ENCODE data around the gene HFM1. TPM values are rescaled to one million over a fixed set of nuclear protein-coding genes. Genes with fewer than 3 reads are reported as not detected.
"Not testable (repeated sequence)": the region's sequence is repeated elsewhere in the genome, so short reads cannot be mapped to it uniquely, and the experiment has no call there.

The HFM1 gene
- total RNA-seq, 1 donor, result 2.4 TPM

GRCh38 chr1:91381844-91382243 is 22.8 kb downstream of the HFM1 start:
- no peak for DNase-seq (ENCODE audit: low read depth in 2 of 3, low spot score in 2 of 3)

DNA sequence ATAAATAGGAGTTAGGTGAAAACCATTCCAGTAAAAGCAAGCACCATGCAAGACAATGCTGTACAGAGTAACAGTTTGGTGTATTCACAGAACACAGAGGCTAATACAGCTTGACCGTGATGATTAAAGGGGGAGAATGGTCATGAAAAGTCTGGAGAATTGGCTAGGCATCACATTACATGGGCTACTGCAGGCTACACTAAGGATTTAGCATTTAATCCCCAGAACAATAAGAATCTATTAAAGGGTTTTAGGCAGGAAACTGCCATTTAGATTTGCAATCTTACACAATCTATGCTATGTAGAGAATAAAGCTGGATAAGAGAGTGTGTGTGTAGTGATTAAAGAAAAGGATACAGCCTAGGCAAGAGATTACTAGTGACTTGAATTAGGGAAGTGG is 30.6 kb downstream of the HFM1 start:
- no peak for DNase-seq (ENCODE audit: low read depth in 2 of 3, low spot score in 2 of 3)

- DNase-seq (ENCODE audit: low read depth in 2 of 3, low spot score in 2 of 3), result not testable (repeated sequence)
Measured at GRCh38 chr1:91372230-91372629, 32.4 kb downstream of the HFM1 start.

DNA sequence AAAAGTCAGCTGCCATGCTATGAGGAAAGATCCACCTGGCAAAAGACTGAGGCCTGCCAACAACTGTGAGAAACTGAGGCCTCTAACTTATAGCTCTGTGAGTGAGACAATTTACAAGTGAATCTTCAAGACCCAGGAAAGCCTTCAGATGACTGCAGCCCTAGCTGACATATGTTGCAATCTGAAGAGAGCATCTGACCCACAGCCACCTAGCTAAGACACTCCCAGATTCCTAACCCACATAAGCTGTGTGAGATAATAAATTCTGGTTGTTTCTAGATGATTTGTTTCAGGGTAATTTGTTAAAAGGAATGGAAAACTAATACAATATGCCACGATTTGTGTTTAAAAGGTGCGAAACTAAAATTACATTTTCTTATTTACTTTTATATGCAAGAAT is 55.1 kb downstream of the HFM1 start:
- no peak for DNase-seq (ENCODE audit: low read depth in 2 of 3, low spot score in 2 of 3)

GRCh38 chr1:91346824-91347223 is 57.8 kb downstream of the HFM1 start:
- DNase-seq (ENCODE audit: low read depth in 2 of 3, low spot score in 2 of 3), result no peak

DNA sequence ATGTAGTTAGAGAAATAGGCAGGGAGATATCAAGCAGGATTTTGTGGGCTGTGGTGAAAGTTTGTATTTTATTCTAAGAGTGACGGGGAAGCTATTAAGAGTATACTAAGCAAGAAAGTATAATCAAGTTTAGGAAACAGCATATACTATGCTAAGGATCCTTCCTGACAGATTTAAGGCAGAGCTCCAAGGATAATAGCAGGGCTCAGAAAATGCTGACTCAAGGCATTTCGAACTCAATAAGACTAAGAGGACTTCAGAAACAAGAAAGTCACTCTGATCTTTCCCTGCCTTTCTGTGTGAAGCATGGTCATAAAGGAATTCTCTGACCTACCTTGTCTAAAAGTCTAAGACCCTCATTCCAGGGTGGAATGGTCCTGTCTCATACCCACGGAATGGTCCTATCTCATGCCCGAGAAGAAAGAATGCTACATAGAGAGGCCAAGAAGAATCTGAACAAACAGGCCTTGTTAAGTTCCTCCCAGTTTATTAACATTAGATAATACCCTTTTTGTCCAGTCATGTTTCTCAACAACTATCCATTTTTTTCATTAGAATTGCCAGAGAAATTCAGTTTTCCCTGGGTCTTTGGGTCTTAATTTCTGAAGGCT is 59.1 kb downstream of the HFM1 start:
- no peak for DNase-seq (ENCODE audit: low read depth in 2 of 3, low spot score in 2 of 3)

- DNase-seq (ENCODE audit: low read depth in 2 of 3, low spot score in 2 of 3), result no peak
Measured at GRCh38 chr1:91338501-91338900, 66.1 kb downstream of the HFM1 start.

GRCh38 chr1:91335603-91336002 is 69.0 kb downstream of the HFM1 start:
- DNase-seq (ENCODE audit: low read depth in 2 of 3, low spot score in 2 of 3), result no peak

- no peak for DNase-seq (ENCODE audit: low read depth in 2 of 3, low spot score in 2 of 3)
Measured at GRCh38 chr1:91334856-91335255, 69.8 kb downstream of the HFM1 start.

DNA sequence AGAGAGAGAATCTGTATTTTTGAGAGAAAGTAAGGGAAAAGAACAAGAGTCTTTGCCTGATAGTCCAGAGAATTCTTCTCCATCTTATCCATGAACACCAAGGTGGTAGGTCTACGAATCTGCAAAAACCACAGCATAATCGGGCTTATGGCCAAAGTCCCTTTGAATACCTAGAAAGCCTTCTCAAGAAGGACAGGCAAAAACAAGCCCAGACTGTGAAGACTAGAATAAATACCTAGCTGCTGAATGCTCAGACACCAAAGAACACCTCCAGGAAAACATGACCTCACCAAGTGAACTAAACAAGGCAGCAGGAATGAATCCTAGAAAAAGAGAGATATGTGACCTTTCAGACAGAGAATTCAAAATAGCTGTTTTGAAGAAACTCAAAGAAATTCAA is 79.2 kb downstream of the HFM1 start:
- no peak for DNase-seq (ENCODE audit: low read depth in 2 of 3, low spot score in 2 of 3)

DNA sequence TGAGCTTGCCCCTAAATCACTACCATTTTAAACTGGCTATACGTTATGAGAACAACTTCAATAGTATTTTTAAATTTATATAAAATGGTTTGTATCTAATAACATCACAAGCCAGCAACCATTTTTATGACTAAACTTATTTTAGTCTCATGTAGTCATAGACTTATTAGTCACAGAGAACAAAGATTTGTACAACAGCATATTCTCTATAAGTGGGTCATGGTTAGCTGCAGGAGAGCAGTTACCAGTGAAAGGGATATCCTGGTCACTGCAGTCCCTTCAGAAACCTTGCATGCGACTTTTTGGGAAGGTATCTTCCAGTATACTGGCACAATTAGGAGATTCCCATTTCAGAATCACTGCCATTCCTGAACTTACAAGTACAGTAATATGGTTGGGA is 90.0 kb downstream of the HFM1 start:
- no peak for DNase-seq (ENCODE audit: low read depth in 2 of 3, low spot score in 2 of 3)

DNA sequence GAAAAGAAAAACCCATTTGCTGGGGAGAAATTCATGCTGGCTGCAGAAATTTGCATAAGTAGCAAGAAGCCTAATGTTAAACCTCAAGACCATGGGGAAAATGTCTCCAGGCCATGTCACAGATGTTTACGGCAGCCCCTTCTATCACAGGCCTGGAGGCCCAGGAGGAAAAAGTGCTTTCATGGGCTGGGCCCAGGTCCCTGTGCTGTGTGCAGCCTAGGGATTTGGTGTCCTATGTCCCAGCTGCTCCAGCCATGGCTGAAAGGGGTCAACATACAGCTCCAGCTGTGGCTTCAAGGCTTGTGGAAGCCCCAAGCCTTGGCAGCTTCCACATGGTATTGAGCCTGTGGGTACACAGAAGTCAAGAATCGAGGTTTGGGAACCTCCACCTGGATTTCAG is 93.0 kb downstream of the HFM1 start:
- DNase-seq (ENCODE audit: low read depth in 2 of 3, low spot score in 2 of 3), result no peak

- no peak for DNase-seq (ENCODE audit: low read depth in 2 of 3, low spot score in 2 of 3)
Measured at GRCh38 chr1:91308544-91308943, 96.1 kb downstream of the HFM1 start.

- no peak for DNase-seq (ENCODE audit: low read depth in 2 of 3, low spot score in 2 of 3)
Measured at GRCh38 chr1:91307784-91308409, 96.7 kb downstream of the HFM1 start.

DNA sequence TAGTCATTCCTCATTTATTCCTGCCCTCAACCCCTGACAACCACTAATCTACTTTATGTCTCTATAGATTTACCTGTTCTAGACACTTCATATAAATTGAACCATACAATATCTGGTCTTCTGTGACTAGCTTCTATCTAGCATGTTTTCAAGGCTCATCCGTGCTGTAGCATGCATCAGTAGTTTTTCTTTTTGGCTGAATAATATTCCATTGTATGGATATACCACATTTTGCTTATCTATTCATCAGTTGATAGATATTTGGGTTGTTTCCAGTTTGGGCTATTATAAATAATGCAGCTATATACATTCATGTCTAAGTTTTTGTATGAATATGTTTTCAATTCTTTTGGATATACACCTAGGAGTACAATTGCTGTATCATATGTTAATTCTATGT is 101.5 kb downstream of the HFM1 start:
- DNase-seq (ENCODE audit: low read depth in 2 of 3, low spot score in 2 of 3), result no peak

GRCh38 chr1:91288843-91289553 is 115.6 kb downstream of the HFM1 start:
- not testable (repeated sequence) for DNase-seq (ENCODE audit: low read depth in 2 of 3, low spot score in 2 of 3)

GRCh38 chr1:91286962-91287317 is 117.7 kb downstream of the HFM1 start:
- DNase-seq (ENCODE audit: low read depth in 2 of 3, low spot score in 2 of 3), result not testable (repeated sequence)

- not testable (repeated sequence) for DNase-seq (ENCODE audit: low read depth in 2 of 3, low spot score in 2 of 3)
Measured at GRCh38 chr1:91286259-91286961, 118.2 kb downstream of the HFM1 start.

DNA sequence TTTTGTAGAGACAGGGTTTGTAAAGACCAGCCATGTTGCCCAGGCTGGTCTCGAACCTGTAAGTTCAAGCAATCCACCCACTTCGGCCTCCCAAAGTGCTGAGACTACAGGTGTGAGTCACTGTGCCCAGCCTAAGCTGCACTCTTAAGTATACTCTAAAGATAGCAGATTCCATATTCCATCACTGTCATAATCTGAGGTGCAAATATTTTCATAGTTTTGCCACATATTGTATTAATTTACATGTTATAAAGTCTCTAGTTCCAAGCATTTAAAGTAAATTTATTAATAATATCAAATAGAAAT is 121.3 kb downstream of the HFM1 start:
- DNase-seq (ENCODE audit: low read depth in 2 of 3, low spot score in 2 of 3), result no peak

DNA sequence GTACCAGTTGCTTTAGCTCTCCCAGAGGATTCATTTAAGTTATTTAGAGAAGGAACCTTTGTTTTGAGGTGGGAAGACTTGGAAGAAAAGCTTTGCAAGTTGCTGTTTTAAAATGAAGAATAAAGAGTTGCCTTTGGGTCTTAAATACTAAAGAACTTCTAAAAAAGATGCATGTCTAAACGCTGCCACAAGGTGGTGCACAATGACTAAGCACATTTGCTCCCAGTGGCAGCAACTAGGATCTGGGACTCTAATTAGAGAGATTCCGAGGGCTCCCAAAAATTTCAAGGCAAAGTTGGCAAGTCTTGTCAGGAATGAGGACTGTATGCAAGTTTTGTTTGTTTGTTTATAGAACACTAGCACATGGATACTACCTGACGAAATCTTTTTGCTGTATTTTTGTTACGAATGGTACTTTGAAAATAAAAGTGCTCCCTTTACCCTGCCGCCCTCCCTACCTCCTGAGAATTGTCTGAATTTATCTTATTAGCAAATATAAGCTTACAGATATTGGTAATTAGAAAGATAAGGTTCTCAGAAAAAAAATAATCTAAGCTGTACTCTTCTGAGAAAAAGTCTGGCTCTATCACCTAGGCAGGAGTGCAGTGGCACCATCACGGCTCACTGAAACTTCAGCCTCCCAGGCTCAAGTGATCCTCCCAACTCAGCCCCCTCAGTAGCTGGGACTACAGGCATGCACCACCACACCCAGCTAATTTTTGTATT is 121.8 kb downstream of the HFM1 start:
- peak; percentile 18 to 73 (median 60) for DNase-seq (ENCODE audit: low read depth in 2 of 3, low spot score in 2 of 3)

GRCh38 chr1:91281782-91282181 is 122.9 kb downstream of the HFM1 start:
- no peak for DNase-seq (ENCODE audit: low read depth in 2 of 3, low spot score in 2 of 3)

Data from hematopoietic multipotent progenitor cell (in vitro differentiated cells).